Activated CD4-positive, alpha-beta T cell treated with anti-CD3 and anti-CD28 coated beads, Interleukin-2, amount 50 U/mL, for 16 hours (primary cell): ENCODE results near the gene NDUFA11.
A peak's percentile ranks its signal among the peaks of the same experiment; 100 is the strongest.

Source experiments
- DNase-seq: peaks from one replicate; pipeline ENCODE4 v3.0.0-alpha.2; 2020

Gene NDUFA11

GRCh38 chr19:5903624-5904351, at the start of gene NDUFA11:
NDUFA11 (minus strand) TSS chr19:5903790; CDS start chr19:5903708, 82 bp downstream.
- peak; percentile 97 for DNase-seq

- DNase-seq, result peak; percentile 51
These were observed 49.5 kb upstream of the NDUFA11 start for GRCh38 chr19:5953030-5953589.

DNA sequence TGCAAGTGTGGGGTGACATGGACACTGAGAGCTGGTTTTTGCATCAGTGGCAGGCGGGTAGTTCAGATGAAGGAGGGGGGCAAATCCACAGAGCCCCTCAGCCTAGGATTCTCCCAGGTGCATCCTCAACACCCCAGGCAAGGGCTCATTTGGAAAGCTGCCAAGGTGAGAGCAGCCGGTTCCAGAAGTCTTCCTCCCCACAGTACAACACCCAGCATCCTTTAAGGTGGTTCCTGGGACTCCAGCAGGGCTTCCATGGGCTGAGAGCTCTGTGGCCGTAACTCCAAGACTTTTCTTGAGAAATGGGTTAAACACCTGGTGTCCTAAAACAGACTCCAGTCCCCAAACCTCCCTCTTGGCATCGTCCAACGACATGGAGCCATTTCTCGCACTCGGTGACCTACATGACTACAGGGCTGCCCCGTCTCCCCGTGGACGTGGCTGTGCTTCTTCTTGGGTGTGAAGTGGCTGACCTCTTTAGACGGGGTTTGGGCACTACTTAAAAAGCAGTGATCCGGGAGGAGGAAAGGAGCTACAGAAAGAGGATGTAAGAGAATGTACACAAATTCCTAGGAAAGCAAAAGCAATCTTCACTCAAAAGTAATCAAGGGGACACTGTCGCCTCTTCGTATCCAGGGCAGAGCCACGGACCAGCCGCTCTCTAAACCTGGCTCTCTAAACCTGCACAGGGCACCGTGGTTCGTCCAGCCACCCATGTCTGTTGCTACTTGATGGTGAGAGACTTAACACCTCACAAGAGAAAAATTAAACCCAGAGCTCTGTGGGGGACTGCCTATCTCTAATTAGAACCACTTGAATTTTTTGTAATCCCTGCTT, 48.8 kb upstream of the NDUFA11 start:
- DNase-seq, result no peak

DNA sequence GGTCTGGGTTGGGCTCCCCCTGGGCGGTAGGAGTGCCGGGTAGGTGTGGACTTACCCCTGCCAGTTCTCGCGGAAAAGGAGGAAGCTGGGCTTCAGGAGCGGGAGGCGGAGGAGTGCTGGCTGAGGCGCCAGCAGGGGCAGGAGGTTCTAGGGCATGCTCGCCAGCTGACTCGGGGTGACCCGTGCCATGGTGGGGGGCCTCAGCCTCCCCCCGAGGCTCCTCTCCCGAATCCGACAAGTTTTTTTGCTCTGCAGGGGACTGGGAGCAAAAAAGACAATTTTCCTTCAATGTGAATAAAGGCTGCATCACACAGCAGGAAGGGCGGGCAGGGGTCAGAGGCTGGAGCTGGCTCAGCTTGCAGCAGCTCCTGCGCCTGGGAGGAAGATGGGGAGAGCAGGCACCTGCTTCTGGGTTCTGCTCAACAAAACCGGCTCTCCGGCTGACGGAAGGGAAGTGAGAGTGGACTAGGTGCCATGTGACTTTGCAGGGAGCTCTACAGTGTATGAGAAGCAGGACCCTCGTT, 47.8 kb upstream of the NDUFA11 start:
- DNase-seq, result no peak

- no peak for DNase-seq
These were observed 47.2 kb upstream of the NDUFA11 start for GRCh38 chr19:5950741-5951140.

- DNase-seq, result peak; percentile 51
These were observed 46.3 kb upstream of the NDUFA11 start for GRCh38 chr19:5949792-5950305.

DNA sequence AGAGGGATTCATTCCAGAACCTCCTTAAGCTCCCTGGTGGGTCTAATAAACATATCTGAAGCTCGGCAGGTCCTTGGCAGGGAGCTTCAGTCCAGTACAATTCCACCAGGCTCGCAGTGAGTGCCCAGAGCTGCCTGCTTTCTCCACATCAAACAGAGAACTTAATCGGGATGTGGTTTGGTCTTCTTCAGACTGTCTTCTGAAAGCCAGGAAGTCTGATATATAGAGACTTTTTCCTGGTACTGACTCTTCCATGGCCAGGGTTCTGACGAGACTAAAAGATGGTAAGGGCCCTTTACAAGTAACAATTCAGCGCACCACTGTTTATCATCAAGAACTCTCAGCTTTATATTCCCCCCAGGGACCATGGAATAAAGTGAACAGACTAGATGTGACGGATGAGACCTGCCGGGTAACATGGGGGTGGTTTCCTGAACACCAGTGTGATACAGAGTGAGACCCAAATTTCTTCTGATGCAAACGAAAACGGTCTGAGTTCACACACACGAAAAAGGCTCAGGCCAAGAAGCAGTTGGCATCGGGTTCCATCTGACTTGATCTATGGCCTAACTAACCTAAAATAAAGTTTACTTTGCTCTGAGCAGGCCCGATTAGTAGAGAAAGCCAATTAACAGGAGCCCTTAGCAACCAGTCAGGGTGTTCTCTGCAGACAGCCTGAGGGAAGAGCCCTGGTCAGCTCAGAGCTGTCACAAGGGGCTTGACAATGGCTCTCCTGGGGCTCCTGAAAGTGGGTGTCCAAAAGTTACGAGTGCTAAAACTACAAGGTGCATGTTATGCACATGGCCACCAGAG, 45.4 kb upstream of the NDUFA11 start:
- peak; percentile 30 for DNase-seq

GRCh38 chr19:5947435-5947834, 43.8 kb upstream of the NDUFA11 start:
- DNase-seq, result no peak

GRCh38 chr19:5943623-5944022, 40.0 kb upstream of the NDUFA11 start:
- no peak for DNase-seq

GRCh38 chr19:5943045-5943444, 39.5 kb upstream of the NDUFA11 start:
- no peak for DNase-seq

- no peak for DNase-seq
These were observed 38.1 kb upstream of the NDUFA11 start for GRCh38 chr19:5941673-5942072.

- no peak for DNase-seq
These were observed 36.9 kb upstream of the NDUFA11 start for GRCh38 chr19:5940260-5941208.

DNA sequence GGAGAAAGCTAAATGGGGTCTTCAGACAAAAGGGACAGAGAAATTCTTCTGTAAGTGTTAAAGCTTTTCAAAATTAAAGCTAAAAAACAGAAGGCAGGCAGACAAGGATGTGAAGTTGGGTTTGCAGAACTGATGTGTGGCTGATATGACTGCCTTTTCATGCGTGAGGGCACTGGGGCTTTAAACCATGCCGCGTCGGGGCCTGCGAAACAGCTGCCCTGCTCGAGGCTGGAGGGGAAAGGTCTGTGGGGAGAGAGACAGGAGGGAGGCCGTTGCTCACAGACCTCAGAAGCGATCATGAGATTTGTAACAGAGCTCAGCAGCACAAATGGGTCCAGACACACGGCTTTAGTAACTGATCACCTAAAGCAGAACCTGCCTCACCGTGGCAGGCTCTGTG, 34.0 kb upstream of the NDUFA11 start:
- no peak for DNase-seq

GRCh38 chr19:5936292-5936592, 32.7 kb upstream of the NDUFA11 start:
- DNase-seq, result no peak

GRCh38 chr19:5935473-5936291, 32.1 kb upstream of the NDUFA11 start:
- DNase-seq, result no peak

DNA sequence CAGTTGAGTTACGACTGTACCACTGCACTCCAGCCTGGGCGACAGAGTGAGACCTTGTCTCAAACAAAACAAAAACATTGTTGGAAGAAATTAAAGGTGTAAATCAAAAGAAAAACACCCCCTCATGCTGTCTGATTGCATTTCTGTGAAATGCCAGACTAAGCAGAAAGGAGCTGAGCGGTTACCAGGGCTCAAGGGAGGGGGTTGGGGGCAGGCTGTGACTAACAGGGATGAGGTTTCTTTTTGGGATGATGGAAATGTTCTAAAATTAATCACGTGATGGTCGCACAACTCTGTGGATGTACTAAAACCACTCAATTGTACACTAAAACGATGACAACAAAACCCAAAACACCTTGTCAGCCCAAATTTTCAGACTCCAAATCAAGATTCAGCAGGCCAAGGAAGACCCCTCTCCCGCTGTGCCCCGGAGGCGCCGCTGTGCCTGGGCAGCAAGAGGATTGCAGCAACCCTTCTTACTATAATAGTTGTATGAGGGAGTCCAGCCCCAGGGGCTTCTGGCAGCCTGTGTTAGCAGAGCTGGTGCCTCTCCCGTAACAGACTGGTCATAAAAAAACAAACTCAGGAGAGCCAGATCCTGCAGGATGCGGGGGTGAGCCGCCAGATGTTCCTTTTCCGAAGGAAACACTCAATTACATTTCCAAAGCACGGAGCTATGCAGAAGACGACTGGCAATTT, 31.3 kb upstream of the NDUFA11 start:
- no peak for DNase-seq

DNA sequence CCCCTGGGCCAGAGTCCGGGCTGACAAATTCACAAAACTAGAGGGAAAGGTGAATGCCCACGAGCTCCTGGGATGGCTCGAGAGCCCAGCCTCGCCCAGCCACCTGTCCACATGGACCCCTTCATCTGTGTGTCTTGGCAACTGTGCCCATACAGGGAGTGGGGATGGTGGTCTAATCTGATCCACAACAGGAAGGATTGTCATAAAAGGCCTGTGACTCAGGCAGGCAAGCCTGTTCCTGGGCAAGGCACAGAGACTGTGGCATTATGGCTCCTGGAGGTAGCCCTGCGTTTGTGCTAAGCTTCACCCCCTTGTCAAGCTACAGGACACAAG, 30.4 kb upstream of the NDUFA11 start:
- no peak for DNase-seq

DNA sequence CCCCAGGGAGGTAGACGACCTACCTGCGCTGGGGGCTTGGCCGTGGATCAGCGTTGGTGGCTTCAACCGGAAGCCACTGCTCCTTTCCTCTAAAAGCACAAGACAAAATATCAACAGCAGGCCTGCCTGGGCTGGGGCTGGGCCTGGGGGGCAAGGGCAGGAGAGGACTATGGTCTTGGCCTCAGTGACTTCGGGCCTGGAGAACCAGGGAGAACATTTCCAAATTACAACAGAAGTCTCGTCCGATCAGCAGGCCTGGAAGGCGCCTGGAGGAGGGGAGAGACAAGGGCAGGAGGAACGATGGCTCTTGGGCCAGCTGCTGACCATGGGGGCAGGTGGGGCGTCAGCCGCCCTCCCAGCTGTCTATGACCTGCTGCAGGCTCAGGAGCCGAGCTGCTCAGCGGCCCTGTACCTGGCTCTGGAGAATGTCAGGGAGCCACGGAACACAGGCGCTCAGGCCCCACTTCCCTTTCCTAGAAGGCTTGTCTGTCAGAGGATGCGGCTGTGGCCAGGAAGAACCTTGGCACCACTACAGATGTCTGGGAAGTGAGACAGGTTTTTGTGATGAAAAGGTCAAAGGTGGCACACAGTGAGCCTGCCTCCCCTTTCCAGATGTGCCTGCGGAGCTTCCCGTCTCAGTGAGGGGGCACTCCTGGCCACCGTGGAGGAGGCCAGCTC, 29.9 kb upstream of the NDUFA11 start:
- DNase-seq, result no peak

DNA sequence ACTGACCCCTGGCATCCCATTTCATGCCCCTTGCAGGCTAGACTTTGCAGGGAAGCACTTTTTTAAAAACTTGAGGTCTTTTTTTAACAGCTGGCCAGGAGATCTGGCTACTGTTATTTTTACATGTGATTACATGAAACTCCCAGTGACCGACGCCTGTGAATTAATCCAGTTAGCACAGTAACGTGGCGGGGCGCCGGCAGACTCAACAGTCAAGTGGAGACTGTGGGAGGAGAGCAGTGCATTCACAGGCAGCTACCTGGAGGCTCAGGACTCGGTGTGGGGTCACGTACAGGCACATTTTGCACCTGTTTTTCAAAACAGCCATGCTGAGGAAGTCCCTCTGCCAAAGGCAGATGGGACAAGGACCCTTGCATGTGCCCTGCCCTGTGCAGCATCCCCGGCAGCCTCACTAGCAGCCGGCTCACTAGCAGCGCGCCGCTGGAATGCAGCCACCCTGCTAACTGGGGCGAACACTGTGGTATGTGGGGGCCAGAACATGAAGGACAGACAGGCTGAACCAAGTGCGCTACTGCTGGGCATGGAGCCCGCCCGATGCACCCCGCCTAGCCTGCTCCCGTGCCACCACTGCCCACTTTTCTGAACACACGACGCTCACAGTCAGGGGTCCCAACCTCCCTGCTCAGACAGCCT, 29.1 kb upstream of the NDUFA11 start:
- DNase-seq, result no peak
